HUES6 (cell line): ENCODE measurements around the gene SGMS1.
"Not testable (repeated sequence)": the region's sequence is repeated elsewhere in the genome, so short reads cannot be mapped to it uniquely, and the experiment has no call there.

Source experiments
- H3K27ac ChIP-seq: 2 replicates; pipeline ENCODE4 v1.7.0; 2013; ENCODE audit warnings: low read depth, mild to moderate bottlenecking, low read length, inconsistent platforms
- H3K27me3 ChIP-seq: 2 replicates; pipeline ENCODE4 v1.6.1; 2013; ENCODE audit warnings: low read length; ENCODE audit not compliant: control insufficient read depth, insufficient read depth
- H3K36me3 ChIP-seq: 2 replicates; pipeline ENCODE4 v1.6.1; 2013; ENCODE audit warnings: low read length; ENCODE audit not compliant: control insufficient read depth, insufficient read depth
- H3K4me1 ChIP-seq: 2 replicates; pipeline ENCODE4 v1.6.1; 2013; ENCODE audit warnings: low read length; ENCODE audit not compliant: control insufficient read depth, insufficient read depth
- H3K4me3 ChIP-seq: 2 replicates; pipeline ENCODE4 v1.5.1; 2013; ENCODE audit warnings: low read depth, low read length
- H3K9ac ChIP-seq: one replicate; pipeline ENCODE4 v1.6.1; 2013; ENCODE audit warnings: mild to moderate bottlenecking, low read length
- H3K9me3 ChIP-seq: 2 replicates; pipeline ENCODE4 v1.6.1; 2013; ENCODE audit warnings: low read depth, low read length; ENCODE audit not compliant: control insufficient read depth, insufficient read depth

Gene SGMS1

DNA sequence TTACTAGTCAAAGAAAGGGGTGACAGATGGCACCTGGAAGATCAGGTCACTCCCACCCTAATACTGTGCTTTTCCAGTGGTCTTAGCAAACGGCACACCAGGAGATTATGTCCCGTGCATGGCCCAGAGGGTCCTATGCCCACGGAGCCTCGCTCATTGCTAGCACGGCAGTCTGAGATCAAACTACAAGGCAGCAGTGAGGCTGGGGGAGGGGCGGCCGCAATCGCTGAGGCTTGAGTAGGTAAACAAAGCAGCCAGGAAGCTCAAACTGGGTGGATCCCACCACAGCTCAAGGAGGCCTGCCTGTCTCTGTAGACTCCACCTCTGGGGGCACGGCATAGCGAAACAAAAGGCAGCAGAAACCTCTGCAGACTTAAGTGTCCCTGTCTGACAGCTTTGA, 361.1 kb downstream of the SGMS1 start:
- peaks cover 10% of the 10 kb centered on the region for H3K4me1 ChIP-seq
- H3K9me3 ChIP-seq, H3K36me3 ChIP-seq, H3K27me3 ChIP-seq, H3K9ac ChIP-seq, H3K27ac ChIP-seq: not testable (repeated sequence)
- peak overlapping the region; percentile 47; the same call in 1 of the 2 replicates for H3K4me3 ChIP-seq

DNA sequence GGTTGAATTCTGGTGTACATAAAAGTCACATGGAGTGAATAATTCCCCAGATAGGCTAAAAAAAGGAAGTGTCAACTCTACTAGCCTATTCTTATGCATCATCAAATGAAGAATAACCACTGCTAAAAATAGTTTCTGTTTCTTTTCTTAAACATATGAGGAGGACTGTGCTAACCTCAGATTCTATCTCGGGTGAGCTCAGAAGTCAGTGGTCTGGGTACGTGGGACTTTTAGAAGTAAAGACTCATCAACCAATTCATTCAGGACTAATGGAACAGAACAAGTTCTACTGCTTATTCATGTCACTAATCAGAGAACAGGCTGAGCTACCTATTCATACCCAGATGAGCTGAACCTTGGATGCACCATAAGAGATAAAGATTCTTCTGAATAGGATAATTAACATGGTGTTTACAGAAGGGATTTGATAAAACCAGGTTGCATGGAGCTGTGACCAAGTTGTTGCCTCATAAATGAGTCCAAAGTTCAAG, 362.9 kb downstream of the SGMS1 start:
- Histone ChIP-seq H3K36me3 (no peaks in the 10 kb centered on the region), H3K9me3 (no peaks in the 10 kb centered on the region), H3K4me1 (peaks cover 10% of the 10 kb centered on the region), H3K27ac (no peak overlapping the region), H3K27me3 (no peaks in the 10 kb centered on the region), H3K9ac (no peak overlapping the region), H3K4me3 (no peak overlapping the region)
